B cell (primary cell): ENCODE data around the gene KIAA0232. TPM values are rescaled to one million over a fixed set of nuclear protein-coding genes. Genes with fewer than 3 reads are reported as not detected.

Experiments used
- ATAC-seq: fragments of 200-7000 bp; cut with Tn5 transposase; one replicate; pipeline ENCODE4 v1.10.0; 2021; ENCODE audit warnings: low read depth, mild to moderate bottlenecking, moderate number of reproducible peaks, moderate library complexity
- CTCF ChIA-PET: fragments of 350-600 bp; sonication (Branson Sonifier 250); formaldehyde crosslinking; loops from one replicate; lab custom pipeline; 2021; ENCODE audit warnings: antibody characterized with exemption, inconsistent platforms; lab: Charles Lee
- POLR2A ChIA-PET: fragments of 350-600 bp; sonication (Branson Sonifier 250); formaldehyde crosslinking; loops from one replicate; lab custom pipeline; 2021; ENCODE audit warnings: antibody characterized with exemption; lab: Charles Lee
- DNase-seq: peaks from one replicate; pipeline ENCODE4 v3.0.0; 2013
- H2AFZ ChIP-seq: 2 replicates; pipeline ENCODE4 v1.6.1; 2012; ENCODE audit warnings: mild to moderate bottlenecking, low read depth, low read length; ENCODE audit not compliant: insufficient read depth, poor library complexity, severe bottlenecking
- H3K27ac ChIP-seq, 2 donors: 1 replicate in 1 of 2; 2 replicates in 1 of 2; pipeline ENCODE4 v1.5.1; 2012 to 2013; ENCODE audit warnings: low read length in 2 of 2, mild to moderate bottlenecking in 2 of 2, moderate library complexity in 1 of 2
- H3K27me3 ChIP-seq, 4 experiments: fragments of 200-600 bp in 1 of 4; sonication (generic) in 1 of 4; replicated peaks in 1 of 4; 1 replicate in 2 of 4; 2 replicates in 2 of 4; pipeline versions ENCODE4 v1.6.1 to v1.7.0; 2013 to 2016; ENCODE audit warnings: low read length in 3 of 4, mild to moderate bottlenecking in 2 of 4, mixed read lengths in 1 of 4, moderate library complexity in 1 of 4; ENCODE audit not compliant: insufficient read depth in 4 of 4, control insufficient read depth in 3 of 4; ENCODE audit errors: control extremely low read depth in 1 of 4
- H3K36me3 ChIP-seq, 2 experiments: replicated peaks in 1 of 2; 1 replicate in 1 of 2; 2 replicates in 1 of 2; pipeline versions ENCODE4 v1.6.1 to v1.7.1; 2013; ENCODE audit warnings: low read length in 1 of 2; ENCODE audit not compliant: insufficient read depth in 2 of 2, control insufficient read depth in 1 of 2; ENCODE audit errors: control extremely low read depth in 1 of 2, extremely low read depth in 1 of 2
- H3K4me1 ChIP-seq, 2 donors: fragments of 200-600 bp in 1 of 2; sonication (generic) in 1 of 2; 1 replicate in 1 of 2; 2 replicates in 1 of 2; pipeline versions ENCODE4 v1.5.1 to v1.6.1; 2013 to 2017; ENCODE audit warnings: low read length in 2 of 2; ENCODE audit not compliant: control insufficient read depth in 2 of 2, insufficient read depth in 2 of 2
- H3K4me2 ChIP-seq: replicated peaks from 2 replicates; pipeline ENCODE3; 2012; ENCODE audit warnings: mild to moderate bottlenecking, low read depth, low read length; ENCODE audit not compliant: poor library complexity, severe bottlenecking
- H3K4me3 ChIP-seq, 5 experiments: fragments of 200-600 bp in 1 of 5; sonication (generic) in 1 of 5; 1 replicate in 3 of 5; 2 replicates in 2 of 5; pipeline versions ENCODE4 v1.5.1 to v1.7.0; 2011 to 2016; ENCODE audit warnings: low read length in 4 of 5, mild to moderate bottlenecking in 4 of 5, low read depth in 2 of 5, control low read depth in 1 of 5, moderate library complexity in 1 of 5; ENCODE audit not compliant: insufficient read depth in 1 of 5; ENCODE audit errors: control extremely low read depth in 1 of 5, extremely low read depth in 1 of 5
- H3K79me2 ChIP-seq: fragments of 200-600 bp; sonication (generic); one replicate; pipeline ENCODE4 v1.6.0; 2016; ENCODE audit warnings: low read length; ENCODE audit not compliant: control insufficient read depth, insufficient read depth
- H3K9ac ChIP-seq: fragments of 200-600 bp; sonication (generic); 2 replicates; pipeline ENCODE4 v1.6.1; 2017; ENCODE audit warnings: mild to moderate bottlenecking, low read length, moderate library complexity
- H3K9me3 ChIP-seq, 3 donors: one replicate each; pipeline versions ENCODE4 v1.6.1 to v1.7.1; 2013; ENCODE audit warnings: low read length in 2 of 3; ENCODE audit not compliant: control insufficient read depth in 2 of 3, insufficient read depth in 1 of 3; ENCODE audit errors: control extremely low read depth in 1 of 3
- H4K20me1 ChIP-seq: 2 replicates; pipeline ENCODE4 v1.6.0; 2012; ENCODE audit warnings: mild to moderate bottlenecking, low read length; ENCODE audit not compliant: insufficient read depth, control insufficient read depth, poor library complexity, severe bottlenecking
- H3K27ac Mint-ChIP-seq: one replicate; pipeline ENCODE4 v1.8.0; 2021; ENCODE audit warnings: mixed read lengths
- H3K27me3 Mint-ChIP-seq: one replicate; pipeline ENCODE4 v1.8.0; 2021; ENCODE audit warnings: mixed read lengths
- H3K4me1 Mint-ChIP-seq: one replicate; pipeline ENCODE4 v1.8.0; 2021; ENCODE audit warnings: mixed read lengths
- H3K4me3 Mint-ChIP-seq: one replicate; pipeline ENCODE4 v1.8.0; 2021; ENCODE audit warnings: mixed read lengths
- H3K9me3 Mint-ChIP-seq: one replicate; pipeline ENCODE4 v1.8.0; 2022; ENCODE audit warnings: mixed read lengths; ENCODE audit not compliant: insufficient read depth
- CTCF ChIP-seq: fragments of 200-600 bp; IDR thresholded peaks from one replicate; pipeline ENCODE4 v1.8.0; 2022; ENCODE audit warnings: antibody characterized with exemption, mild to moderate bottlenecking
- EZH2 ChIP-seq: IDR thresholded peaks from 2 replicates; pipeline ENCODE4 v1.6.1; 2012; ENCODE audit warnings: borderline replicate concordance, low read depth, mild to moderate bottlenecking, moderate library complexity, low read length; ENCODE audit not compliant: insufficient read depth, poor library complexity, severe bottlenecking
- WGBS: methylation state at CpG from one replicate; pipeline ENCODE4 v1.1.5; 2013; ENCODE audit warnings: missing lambda C conversion rate; ENCODE audit not compliant: insufficient coverage; 5-methylcytosine and 5-hydroxymethylcytosine counted together
- intact Hi-C: fragments of 100-400 bp; cut with micrococcal nuclease; formaldehyde crosslinking; loops from one replicate; pipeline ENCODE4 v1.10.0; 2022
- polyA plus RNA-seq: library from polyadenylated mRNA; depleted of rRNA; stranded (reverse); fragments of >200 nt; gene quantifications from 2 replicates; pipeline ENCODE4 v1.2.3, GENCODE V29; 2012
- total RNA-seq, 2 donors: library from RNA; stranded (reverse); fragments of 120-200 nt in 1 of 2; gene quantifications; 1 replicate in 1 of 2; 2 replicates in 1 of 2; pipeline versions ENCODE4 v1.2.3 to v1.2.4, GENCODE V29; 2013 to 2022

The KIAA0232 gene
- total and polyA plus RNA-seq, 2 donors (not counting 1 experiment from before 2014, with no cell fraction given) = 2.9 to 20.8 TPM

- Histone ChIP-seq H3K4me2 (no peak overlapping the region), H3K4me3 (no peak overlapping the region), H3K9ac (no peak overlapping the region), H3K27me3 (peaks cover 0 to 10% (median 2%) of the 10 kb centered on the region in 4 experiments), H3K4me1 (no peaks in the 10 kb centered on the region), H3K27ac (no peak overlapping the region), H4K20me1 (no peaks in the 10 kb centered on the region), H2AFZ (no peak overlapping the region), H3K79me2 (no peaks in the 10 kb centered on the region), H3K9me3 (no peaks in the 10 kb centered on the region), H3K36me3 (no peaks in the 10 kb centered on the region)
- intact Hi-C loops = no loop called here
- no peaks in the 10 kb centered on the region for H3K9me3 Mint-ChIP-seq
- ChIA-PET POLR2A (no interaction called here), CTCF (no interaction called here)
- DNase-seq (no peak), ATAC-seq (no peak)
- 75% methylated on average over 35 of the region's 35 CpGs for WGBS
- no peaks in the 10 kb centered on the region for H3K4me1 Mint-ChIP-seq
- no peak overlapping the region for H3K4me3 Mint-ChIP-seq
- peaks cover 40% of the 10 kb centered on the region for H3K27me3 Mint-ChIP-seq
- no peak for TF ChIP-seq CTCF
- TF ChIP-seq EZH2 = no peak
- H3K27ac Mint-ChIP-seq = no peak overlapping the region
These were observed 20.6 kb upstream of the KIAA0232 start for GRCh38 chr4:6761649-6762615.

GRCh38 chr4:6763330-6763851 is 19.1 kb upstream of the KIAA0232 start:
- intact Hi-C loops = no loop called here
- no peak overlapping the region for H3K9ac ChIP-seq
- ChIA-PET POLR2A (no interaction called here), CTCF (no interaction called here)
- H3K9me3 ChIP-seq = no peaks in the 10 kb centered on the region
- Mint-ChIP-seq H3K9me3 (no peaks in the 10 kb centered on the region), H3K4me3 (no peak overlapping the region), H3K27ac (no peak overlapping the region), H3K4me1 (no peaks in the 10 kb centered on the region), H3K27me3 (peaks cover 40% of the 10 kb centered on the region)
- no peak overlapping the region for H2AFZ ChIP-seq
- H3K4me3 ChIP-seq = no peak overlapping the region
- no peaks in the 10 kb centered on the region for H3K79me2 ChIP-seq
- H4K20me1 ChIP-seq = no peaks in the 10 kb centered on the region
- ATAC-seq (no peak), DNase-seq (no peak)
- 88% methylated on average over 16 of the region's 16 CpGs for WGBS
- no peaks in the 10 kb centered on the region for H3K36me3 ChIP-seq
- peaks cover 0 to 10% (median 2%) of the 10 kb centered on the region in 4 experiments for H3K27me3 ChIP-seq
- no peak overlapping the region for H3K4me2 ChIP-seq
- no peaks in the 10 kb centered on the region for H3K4me1 ChIP-seq
- no peak overlapping the region for H3K27ac ChIP-seq
- TF ChIP-seq EZH2 (no peak), CTCF (no peak)
